ENCODE data around the gene SLC22A12. TPM values are rescaled to one million over a fixed set of nuclear protein-coding genes. Genes with fewer than 3 reads are reported as not detected.

Gene SLC22A12
- total RNA-seq, 2 donors from 2014 or later: not detected

GRCh38 chr11:64628596-64628995, 37.6 kb downstream of the SLC22A12 start:
- Histone ChIP-seq H3K36me3 (no peaks in the 10 kb centered on the region), H3K27me3 (no peaks in the 10 kb centered on the region), H3K4me3 (no peak overlapping the region), H3K9me3 (no peaks in the 10 kb centered on the region), H3K27ac (no peak overlapping the region), H3K4me1 (no peaks in the 10 kb centered on the region)
- no peak for DNase-seq (ENCODE audit: low spot score)
- no peak for TF ChIP-seq CTCF (IDR thresholded peaks at IDR 0.05)

DNA sequence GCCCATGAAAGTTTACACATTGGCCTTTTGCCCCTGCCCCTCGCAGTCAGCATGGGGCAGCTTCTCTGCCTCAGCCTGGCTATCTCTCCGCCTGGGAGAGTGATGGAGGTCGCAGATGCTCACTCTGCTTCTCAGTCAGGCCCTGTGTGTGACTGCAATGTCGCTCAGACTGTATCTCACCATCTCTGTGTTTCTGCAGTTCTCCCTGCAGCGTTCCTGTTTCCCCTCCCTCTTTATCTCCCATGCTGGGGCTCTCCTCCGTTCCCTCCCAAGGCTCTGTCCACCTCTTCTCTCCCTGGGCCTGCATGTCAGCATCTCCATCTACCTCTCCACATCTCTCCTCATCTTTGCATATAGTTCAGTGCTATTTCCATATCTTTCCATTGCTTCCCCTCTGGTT, 38.1 kb downstream of the SLC22A12 start:
- no peak for DNase-seq (ENCODE audit: low spot score)
- H3K36me3 ChIP-seq: no peaks in the 10 kb centered on the region
- no peaks in the 10 kb centered on the region for H3K9me3 ChIP-seq
- no peak for TF ChIP-seq CTCF (IDR thresholded peaks at IDR 0.05)
- H3K27me3 ChIP-seq: no peaks in the 10 kb centered on the region
- H3K27ac ChIP-seq: no peak overlapping the region
- H3K4me3 ChIP-seq: no peak overlapping the region
- H3K4me1 ChIP-seq: no peaks in the 10 kb centered on the region

- Histone ChIP-seq H3K4me3 (no peak overlapping the region), H3K27ac (no peak overlapping the region), H3K36me3 (no peaks in the 10 kb centered on the region), H3K9me3 (no peaks in the 10 kb centered on the region), H3K27me3 (no peaks in the 10 kb centered on the region), H3K4me1 (no peaks in the 10 kb centered on the region)
- TF ChIP-seq CTCF (IDR thresholded peaks at IDR 0.05): no peak
- no peak for DNase-seq (ENCODE audit: low spot score)
These were observed 39.0 kb downstream of the SLC22A12 start for GRCh38 chr11:64629796-64630562.

DNA sequence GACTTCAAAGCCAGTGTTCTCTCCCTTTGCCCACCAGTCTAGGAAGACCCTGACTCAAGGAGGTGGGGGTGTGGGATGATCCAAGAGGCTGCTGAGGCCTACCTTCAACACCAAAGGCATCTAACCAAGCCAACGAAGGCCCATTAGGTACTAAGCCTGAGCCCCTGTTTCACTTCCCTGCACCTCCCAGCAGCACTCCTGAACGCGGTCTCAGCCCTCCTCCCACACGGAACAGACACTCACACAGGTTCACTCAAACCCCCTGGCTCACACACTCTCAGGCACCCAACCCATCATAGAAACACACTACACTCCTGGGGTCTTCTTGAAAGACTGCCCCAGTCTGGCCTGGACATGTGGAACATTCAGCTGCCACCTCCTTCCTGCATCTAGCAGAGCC, 40.7 kb downstream of the SLC22A12 start:
- no peak for DNase-seq (ENCODE audit: low spot score)
- no peak for TF ChIP-seq CTCF (IDR thresholded peaks at IDR 0.05)
- no peaks in the 10 kb centered on the region for H3K9me3 ChIP-seq
- no peaks in the 10 kb centered on the region for H3K36me3 ChIP-seq
- no peaks in the 10 kb centered on the region for H3K4me1 ChIP-seq
- H3K4me3 ChIP-seq: no peak overlapping the region
- no peak overlapping the region for H3K27ac ChIP-seq
- no peaks in the 10 kb centered on the region for H3K27me3 ChIP-seq

- Histone ChIP-seq H3K36me3 (no peaks in the 10 kb centered on the region), H3K27me3 (no peaks in the 10 kb centered on the region), H3K4me1 (no peaks in the 10 kb centered on the region), H3K27ac (no peak overlapping the region), H3K4me3 (no peak overlapping the region), H3K9me3 (no peaks in the 10 kb centered on the region)
- no peak for DNase-seq (ENCODE audit: low spot score)
- no peak for TF ChIP-seq CTCF (IDR thresholded peaks at IDR 0.05)
These were observed 41.2 kb downstream of the SLC22A12 start for GRCh38 chr11:64632237-64632636.

GRCh38 chr11:64632654-64633053, 41.6 kb downstream of the SLC22A12 start:
- TF ChIP-seq CTCF (IDR thresholded peaks at IDR 0.05): no peak
- DNase-seq (ENCODE audit: low spot score): no peak
- Histone ChIP-seq H3K27ac (no peak overlapping the region), H3K4me1 (peaks cover 0 to 2% of the 10 kb centered on the region in 2 donors), H3K4me3 (no peak overlapping the region), H3K27me3 (no peaks in the 10 kb centered on the region), H3K9me3 (no peaks in the 10 kb centered on the region), H3K36me3 (no peaks in the 10 kb centered on the region)

Data from right atrium auricular region (tissue), 2 donors.